Measurements from ENCODE around the gene ADD3. TPM values are rescaled to one million over a fixed set of nuclear protein-coding genes. Genes with fewer than 3 reads are reported as not detected.

The ADD3 gene
- total and polyA plus RNA-seq, 4 donors: 15.4 to 55.9 (median 22.8) TPM

DNA sequence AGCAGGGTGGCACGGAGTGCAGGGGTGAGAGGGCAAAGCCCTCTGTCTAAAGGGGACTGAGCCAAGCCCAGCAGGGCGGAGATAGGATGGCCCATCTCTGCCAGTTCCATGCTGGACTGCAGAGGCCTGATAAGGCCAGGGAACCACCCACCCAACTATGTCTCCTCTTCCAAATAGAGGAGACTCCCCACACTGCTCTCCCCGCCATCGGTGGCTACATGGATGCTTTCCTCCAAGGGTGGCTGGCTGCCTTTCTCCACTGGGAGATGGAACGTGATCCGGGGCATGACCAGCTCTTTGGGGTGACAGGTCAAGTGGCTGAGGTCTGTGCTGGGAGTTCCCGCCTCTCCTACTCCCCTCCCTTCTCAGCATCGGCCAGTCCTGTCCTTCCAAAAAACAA lies 141.5 kb downstream of the ADD3 start:
- H3K36me3 ChIP-seq (ENCODE audit: control insufficient read depth in 4 of 4, insufficient read depth in 3 of 4, low read depth in 1 of 4, low read length in 3 of 4): no peaks in the 10 kb centered on the region

DNA sequence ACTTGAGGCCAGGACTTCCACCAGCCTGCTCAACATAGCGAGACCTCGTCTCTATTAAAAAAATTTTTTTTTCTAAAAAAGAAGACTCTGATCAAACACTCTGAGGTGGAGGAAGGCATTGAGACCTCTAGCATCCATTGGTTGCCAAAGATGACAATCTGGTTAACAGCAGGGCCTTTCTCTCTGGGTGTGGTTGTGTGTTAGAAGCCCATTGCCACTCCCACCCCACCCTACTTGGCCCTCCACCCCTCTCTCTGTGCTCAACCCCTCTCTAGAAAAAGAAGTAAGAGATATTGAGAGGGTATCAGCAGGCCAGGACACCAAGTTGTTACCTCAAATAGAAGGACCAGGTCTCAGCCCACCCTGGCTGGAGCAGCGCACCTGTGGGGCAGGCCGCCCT lies 142.3 kb downstream of the ADD3 start:
- no peak overlapping the region for H3K4me3 ChIP-seq (ENCODE audit: low read depth in 1 of 3, low read length in 3 of 3)
- DNase-seq (ENCODE audit: low spot score): peak; percentile 71
- H3K9me3 ChIP-seq (ENCODE audit: control insufficient read depth in 4 of 4, low read length in 3 of 4): no peaks in the 10 kb centered on the region
- H3K9ac ChIP-seq (ENCODE audit: low read depth in 1 of 2, low read length in 2 of 2): no peak overlapping the region
- WGBS: 97% methylated on average over 4 of the region's 4 CpGs
- H3K4me1 ChIP-seq (ENCODE audit: control insufficient read depth in 4 of 4, insufficient read depth in 4 of 4, low read length in 3 of 4): no peaks in the 10 kb centered on the region
- H3K36me3 ChIP-seq (ENCODE audit: control insufficient read depth in 4 of 4, insufficient read depth in 3 of 4, low read depth in 1 of 4, low read length in 3 of 4): no peaks in the 10 kb centered on the region
- H3K27ac ChIP-seq (ENCODE audit: low read depth in 1 of 2, low read length in 2 of 2): no peak overlapping the region
- no peaks in the 10 kb centered on the region for H3K27me3 ChIP-seq (ENCODE audit: control insufficient read depth in 4 of 4, insufficient read depth in 4 of 4, low read length in 3 of 4)
- TF ChIP-seq SP1 (IDR thresholded peaks at IDR 0.05) (no peak), FOXA2 (IDR thresholded peaks at IDR 0.05) (no peak), RXRA (IDR thresholded peaks at IDR 0.05) (no peak), GABPA (IDR thresholded peaks at IDR 0.05 in 1 of 2, conservative IDR thresholded peaks at IDR 0.05 in 1 of 2) (no peak), YY1 (IDR thresholded peaks at IDR 0.05) (no peak), NR2F2 (IDR thresholded peaks at IDR 0.05) (no peak), EGR1 (IDR thresholded peaks at IDR 0.05; ENCODE audit: low read depth in 2 of 2) (no peak), HNF4A (conservative IDR thresholded peaks at IDR 0.05) (no peak), TAF1 (conservative IDR thresholded peaks at IDR 0.05) (no peak), RAD21 (IDR thresholded peaks at IDR 0.05) (no peak), HNF4G (IDR thresholded peaks at IDR 0.05) (no peak), FOXA1 (IDR thresholded peaks at IDR 0.05) (no peak), JUND (IDR thresholded peaks at IDR 0.05) (no peak)
- TF ChIP-seq, protein P1, sequence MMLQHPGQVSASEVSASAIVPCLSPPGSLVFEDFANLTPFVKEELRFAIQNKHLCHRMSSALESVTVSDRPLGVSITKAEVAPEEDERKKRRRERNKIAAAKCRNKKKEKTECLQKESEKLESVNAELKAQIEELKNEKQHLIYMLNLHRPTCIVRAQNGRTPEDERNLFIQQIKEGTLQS (IDR thresholded peaks at IDR 0.05): no peak
- TF ChIP-seq, protein P2, sequence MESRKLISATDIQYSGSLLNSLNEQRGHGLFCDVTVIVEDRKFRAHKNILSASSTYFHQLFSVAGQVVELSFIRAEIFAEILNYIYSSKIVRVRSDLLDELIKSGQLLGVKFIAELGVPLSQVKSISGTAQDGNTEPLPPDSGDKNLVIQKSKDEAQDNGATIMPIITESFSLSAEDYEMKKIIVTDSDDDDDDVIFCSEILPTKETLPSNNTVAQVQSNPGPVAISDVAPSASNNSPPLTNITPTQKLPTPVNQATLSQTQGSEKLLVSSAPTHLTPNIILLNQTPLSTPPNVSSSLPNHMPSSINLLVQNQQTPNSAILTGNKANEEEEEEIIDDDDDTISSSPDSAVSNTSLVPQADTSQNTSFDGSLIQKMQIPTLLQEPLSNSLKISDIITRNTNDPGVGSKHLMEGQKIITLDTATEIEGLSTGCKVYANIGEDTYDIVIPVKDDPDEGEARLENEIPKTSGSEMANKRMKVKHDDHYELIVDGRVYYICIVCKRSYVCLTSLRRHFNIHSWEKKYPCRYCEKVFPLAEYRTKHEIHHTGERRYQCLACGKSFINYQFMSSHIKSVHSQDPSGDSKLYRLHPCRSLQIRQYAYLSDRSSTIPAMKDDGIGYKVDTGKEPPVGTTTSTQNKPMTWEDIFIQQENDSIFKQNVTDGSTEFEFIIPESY (IDR thresholded peaks at IDR 0.05): no peak
- TF ChIP-seq, protein P3, sequence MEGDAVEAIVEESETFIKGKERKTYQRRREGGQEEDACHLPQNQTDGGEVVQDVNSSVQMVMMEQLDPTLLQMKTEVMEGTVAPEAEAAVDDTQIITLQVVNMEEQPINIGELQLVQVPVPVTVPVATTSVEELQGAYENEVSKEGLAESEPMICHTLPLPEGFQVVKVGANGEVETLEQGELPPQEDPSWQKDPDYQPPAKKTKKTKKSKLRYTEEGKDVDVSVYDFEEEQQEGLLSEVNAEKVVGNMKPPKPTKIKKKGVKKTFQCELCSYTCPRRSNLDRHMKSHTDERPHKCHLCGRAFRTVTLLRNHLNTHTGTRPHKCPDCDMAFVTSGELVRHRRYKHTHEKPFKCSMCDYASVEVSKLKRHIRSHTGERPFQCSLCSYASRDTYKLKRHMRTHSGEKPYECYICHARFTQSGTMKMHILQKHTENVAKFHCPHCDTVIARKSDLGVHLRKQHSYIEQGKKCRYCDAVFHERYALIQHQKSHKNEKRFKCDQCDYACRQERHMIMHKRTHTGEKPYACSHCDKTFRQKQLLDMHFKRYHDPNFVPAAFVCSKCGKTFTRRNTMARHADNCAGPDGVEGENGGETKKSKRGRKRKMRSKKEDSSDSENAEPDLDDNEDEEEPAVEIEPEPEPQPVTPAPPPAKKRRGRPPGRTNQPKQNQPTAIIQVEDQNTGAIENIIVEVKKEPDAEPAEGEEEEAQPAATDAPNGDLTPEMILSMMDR (IDR thresholded peaks at IDR 0.05; ENCODE audit: low read depth, low read length, missing input control): no peak
- TF ChIP-seq, protein P4, sequence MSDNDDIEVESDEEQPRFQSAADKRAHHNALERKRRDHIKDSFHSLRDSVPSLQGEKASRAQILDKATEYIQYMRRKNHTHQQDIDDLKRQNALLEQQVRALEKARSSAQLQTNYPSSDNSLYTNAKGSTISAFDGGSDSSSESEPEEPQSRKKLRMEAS (IDR thresholded peaks at IDR 0.05): no peak

More for the DNA sequence above, 141.5 kb downstream of the ADD3 start:
- H3K27me3 ChIP-seq (ENCODE audit: control insufficient read depth in 4 of 4, insufficient read depth in 4 of 4, low read length in 3 of 4): no peaks in the 10 kb centered on the region
- WGBS: 76% methylated on average over 8 of the region's 8 CpGs
- no peak overlapping the region for H3K27ac ChIP-seq (ENCODE audit: low read depth in 1 of 2, low read length in 2 of 2)
- H3K4me1 ChIP-seq (ENCODE audit: control insufficient read depth in 4 of 4, insufficient read depth in 4 of 4, low read length in 3 of 4): no peaks in the 10 kb centered on the region
- H3K4me3 ChIP-seq (ENCODE audit: low read depth in 1 of 3, low read length in 3 of 3): no peak overlapping the region
- DNase-seq (ENCODE audit: low spot score): peak; percentile 81
- TF ChIP-seq, protein P5, sequence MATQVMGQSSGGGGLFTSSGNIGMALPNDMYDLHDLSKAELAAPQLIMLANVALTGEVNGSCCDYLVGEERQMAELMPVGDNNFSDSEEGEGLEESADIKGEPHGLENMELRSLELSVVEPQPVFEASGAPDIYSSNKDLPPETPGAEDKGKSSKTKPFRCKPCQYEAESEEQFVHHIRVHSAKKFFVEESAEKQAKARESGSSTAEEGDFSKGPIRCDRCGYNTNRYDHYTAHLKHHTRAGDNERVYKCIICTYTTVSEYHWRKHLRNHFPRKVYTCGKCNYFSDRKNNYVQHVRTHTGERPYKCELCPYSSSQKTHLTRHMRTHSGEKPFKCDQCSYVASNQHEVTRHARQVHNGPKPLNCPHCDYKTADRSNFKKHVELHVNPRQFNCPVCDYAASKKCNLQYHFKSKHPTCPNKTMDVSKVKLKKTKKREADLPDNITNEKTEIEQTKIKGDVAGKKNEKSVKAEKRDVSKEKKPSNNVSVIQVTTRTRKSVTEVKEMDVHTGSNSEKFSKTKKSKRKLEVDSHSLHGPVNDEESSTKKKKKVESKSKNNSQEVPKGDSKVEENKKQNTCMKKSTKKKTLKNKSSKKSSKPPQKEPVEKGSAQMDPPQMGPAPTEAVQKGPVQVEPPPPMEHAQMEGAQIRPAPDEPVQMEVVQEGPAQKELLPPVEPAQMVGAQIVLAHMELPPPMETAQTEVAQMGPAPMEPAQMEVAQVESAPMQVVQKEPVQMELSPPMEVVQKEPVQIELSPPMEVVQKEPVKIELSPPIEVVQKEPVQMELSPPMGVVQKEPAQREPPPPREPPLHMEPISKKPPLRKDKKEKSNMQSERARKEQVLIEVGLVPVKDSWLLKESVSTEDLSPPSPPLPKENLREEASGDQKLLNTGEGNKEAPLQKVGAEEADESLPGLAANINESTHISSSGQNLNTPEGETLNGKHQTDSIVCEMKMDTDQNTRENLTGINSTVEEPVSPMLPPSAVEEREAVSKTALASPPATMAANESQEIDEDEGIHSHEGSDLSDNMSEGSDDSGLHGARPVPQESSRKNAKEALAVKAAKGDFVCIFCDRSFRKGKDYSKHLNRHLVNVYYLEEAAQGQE (IDR thresholded peaks at IDR 0.05): no peak
- no peak for TF ChIP-seq GABPA (IDR thresholded peaks at IDR 0.05 in 1 of 2, conservative IDR thresholded peaks at IDR 0.05 in 1 of 2)
- no peak for TF ChIP-seq EGR1 (IDR thresholded peaks at IDR 0.05; ENCODE audit: low read depth in 2 of 2)
- TF ChIP-seq RXRA (IDR thresholded peaks at IDR 0.05): no peak
- TF ChIP-seq HNF4A (conservative IDR thresholded peaks at IDR 0.05): no peak
- no peak for TF ChIP-seq JUND (IDR thresholded peaks at IDR 0.05)
- TF ChIP-seq, protein P3 (IDR thresholded peaks at IDR 0.05; ENCODE audit: low read depth, low read length, missing input control): no peak
- TF ChIP-seq, protein P4 (IDR thresholded peaks at IDR 0.05): no peak
- TF ChIP-seq NR2F2 (IDR thresholded peaks at IDR 0.05): no peak
- TF ChIP-seq RAD21 (IDR thresholded peaks at IDR 0.05): no peak
- TF ChIP-seq TAF1 (conservative IDR thresholded peaks at IDR 0.05): no peak
- no peak for TF ChIP-seq FOXA1 (IDR thresholded peaks at IDR 0.05)
- H3K9me3 ChIP-seq (ENCODE audit: control insufficient read depth in 4 of 4, low read length in 3 of 4): no peaks in the 10 kb centered on the region
- no peak overlapping the region for H3K9ac ChIP-seq (ENCODE audit: low read depth in 1 of 2, low read length in 2 of 2)
